Left lobe of liver (tissue), 2 donors: ENCODE results near the gene SLC45A3. TPM values are rescaled to one million over a fixed set of nuclear protein-coding genes. Genes with fewer than 3 reads are reported as not detected.

Experiments
- ATAC-seq: fragments of 200-7000 bp; cut with Tn5 transposase; one replicate; pipeline ENCODE4 v1.9.1; 2020; ENCODE audit warnings: mild to moderate bottlenecking, moderate library complexity
- DNase-seq: peaks from one replicate; pipeline ENCODE4 v3.0.0-alpha.2; 2020; ENCODE audit warnings: low spot score
- total RNA-seq: library from RNA; stranded (reverse); gene quantifications from one replicate; pipeline ENCODE4 v1.2.1, GENCODE V29; 2021
- donor health status: DM: no; HTN: no; CAD: no; lungs with moderate emphysema.
- donor health status: DM: no; HTN: yes; CAD: no.

SLC45A3 gene
- total RNA-seq, 1 donor from 2014 or later: 21.2 TPM

GRCh38 chr1:205613854-205614412 is 66.4 kb downstream of the SLC45A3 start:
- peak; percentile 51 for ATAC-seq
- DNase-seq: no peak

- DNase-seq (no peak), ATAC-seq (no peak)
Observed at GRCh38 chr1:205612556-205612955, 67.8 kb downstream of the SLC45A3 start.

GRCh38 chr1:205612104-205612503 is 68.2 kb downstream of the SLC45A3 start:
- DNase-seq: no peak
- ATAC-seq: no peak

GRCh38 chr1:205610901-205611466 is 69.3 kb downstream of the SLC45A3 start:
- ATAC-seq (no peak), DNase-seq (no peak)

GRCh38 chr1:205610036-205610435 is 70.3 kb downstream of the SLC45A3 start:
- DNase-seq: no peak
- no peak for ATAC-seq

Other genes with a start within 250 kb of the SLC45A3 start
- 0.08 TPM for gene BLACAT1, start 224.5 kb downstream of the SLC45A3 start, total RNA-seq
- 8.8 TPM for gene CDK18, start 175.8 kb downstream of the SLC45A3 start, total RNA-seq
- 29.9 TPM for gene ELK4, start 48.5 kb downstream of the SLC45A3 start, total RNA-seq
- gene NUCKS1, start 69.7 kb upstream of the SLC45A3 start, total RNA-seq: 72.3 TPM
- gene RAB29, start 95.0 kb upstream of the SLC45A3 start, total RNA-seq: 20.7 TPM
- 4.5 TPM for gene SLC41A1, start 132.7 kb upstream of the SLC45A3 start, total RNA-seq
- gene PM20D1, start 169.6 kb upstream of the SLC45A3 start, total RNA-seq: 0.13 TPM